GM23248 (cell line): ENCODE data around the gene TMEM117. TPM values are rescaled to one million over a fixed set of nuclear protein-coding genes. Genes with fewer than 3 reads are reported as not detected.
A peak's percentile ranks its signal among the peaks of the same experiment; 100 is the strongest.

Source experiments
- DNase-seq: peaks from one replicate; pipeline ENCODE4 v3.0.0-alpha.2; 2015
- H2AFZ ChIP-seq: fragments of 200-600 bp; sonication (generic); 2 replicates; pipeline ENCODE4 v1.6.1; 2016; ENCODE audit warnings: antibody characterized with exemption
- H3F3A ChIP-seq: fragments of 200-600 bp; sonication (generic); 2 replicates; pipeline ENCODE4 v1.6.1; 2016; ENCODE audit warnings: mild to moderate bottlenecking, antibody characterized with exemption, mixed run types; ENCODE audit not compliant: insufficient read depth
- H3K27ac ChIP-seq: fragments of 200-600 bp; sonication (generic); 2 replicates; pipeline ENCODE4 v1.5.1; 2016; ENCODE audit warnings: mild to moderate bottlenecking
- H3K27me3 ChIP-seq: fragments of 200-600 bp; sonication (generic); replicated peaks from 2 replicates; pipeline ENCODE4 v1.6.1; 2016; ENCODE audit warnings: mild to moderate bottlenecking; ENCODE audit not compliant: insufficient read depth
- H3K36me3 ChIP-seq: fragments of 200-600 bp; sonication (generic); 2 replicates; pipeline ENCODE4 v1.6.1; 2016; ENCODE audit warnings: low read depth, mild to moderate bottlenecking
- H3K4me1 ChIP-seq: fragments of 200-600 bp; sonication (generic); 2 replicates; pipeline ENCODE4 v1.6.1; 2016; ENCODE audit warnings: mild to moderate bottlenecking; ENCODE audit not compliant: insufficient read depth
- H3K4me2 ChIP-seq: fragments of 200-600 bp; sonication (generic); one replicate; pipeline ENCODE4 v1.6.1; 2016; ENCODE audit warnings: mild to moderate bottlenecking; ENCODE audit not compliant: unreplicated experiment
- H3K4me3 ChIP-seq: fragments of 200-600 bp; sonication (generic); 2 replicates; pipeline ENCODE4 v1.5.1; 2016; ENCODE audit warnings: mild to moderate bottlenecking
- H3K79me2 ChIP-seq: fragments of 200-600 bp; sonication (generic); 2 replicates; pipeline ENCODE4 v1.6.1; 2016; ENCODE audit warnings: mild to moderate bottlenecking; ENCODE audit not compliant: insufficient read depth
- H3K9ac ChIP-seq: fragments of 200-600 bp; sonication (generic); 2 replicates; pipeline ENCODE4 v1.6.1; 2016; ENCODE audit warnings: mild to moderate bottlenecking
- H3K9me2 ChIP-seq: fragments of 200-600 bp; sonication (generic); 2 replicates; pipeline ENCODE4 v1.6.1; 2016; ENCODE audit warnings: mixed run types, mild to moderate bottlenecking, moderate library complexity; ENCODE audit not compliant: insufficient read depth
- H3K9me3 ChIP-seq: fragments of 200-600 bp; sonication (generic); one replicate; pipeline ENCODE4 v1.6.1; 2017; ENCODE audit warnings: low read depth
- H4K20me1 ChIP-seq: fragments of 200-600 bp; sonication (generic); 2 replicates; pipeline ENCODE4 v1.6.0; 2016; ENCODE audit not compliant: insufficient read depth
- EZH2 ChIP-seq: fragments of 200-600 bp; sonication (generic); IDR thresholded peaks from 2 replicates; pipeline ENCODE4 v1.6.1; 2018; ENCODE audit warnings: antibody characterized with exemption, mild to moderate bottlenecking; ENCODE audit not compliant: insufficient read depth, poor library complexity, severe bottlenecking
- EZH2phosphoT487 ChIP-seq: fragments of 200-600 bp; sonication (generic); IDR thresholded peaks from 2 replicates; pipeline ENCODE4 v1.6.1; 2018; ENCODE audit warnings: antibody characterized with exemption, moderate library complexity, mild to moderate bottlenecking, low read depth; ENCODE audit not compliant: insufficient read depth
- WGBS, 2 experiments: methylation state at CpG; one replicate each; pipeline ENCODE4 v1.1.6; 2015 to 2017; ENCODE audit warnings: low lambda C conversion rate in 2 of 2, low coverage in 1 of 2; ENCODE audit errors: missing lambda C conversion rate in 2 of 2; 5-methylcytosine and 5-hydroxymethylcytosine counted together
- in situ Hi-C: fragments of 300-500 bp; cut with MboI; formaldehyde crosslinking; loops from 2 replicates; pipeline ENCODE4 v1.15.0; 2020
- polyA plus RNA-seq: library from polyadenylated mRNA; unstranded; fragments of >200 nt; fragmentation: Nextera tagmentation; extraction: Ambion mirVana; gene quantifications from 2 replicates; pipeline ENCODE4 v1.2.1, GENCODE V29; 2016
- total RNA-seq: library from RNA; depleted of rRNA; stranded (reverse); fragments of >200 nt; shearing (Covaris generic); gene quantifications from 2 replicates; pipeline ENCODE4 v1.2.3, GENCODE V29; 2014

The TMEM117 gene
- total and polyA plus RNA-seq, 2 experiments from 2014 or later, result 12.1 to 19.1 TPM

- TF ChIP-seq EZH2phosphoT487 (no peak), EZH2 (no peak)
- no peaks in the 10 kb centered on the region for H3K9me3 ChIP-seq
- in situ Hi-C loops, result no loop called here
- WGBS, 2 experiments, result 96 to 97% methylated on average over 4 of the region's 4 CpGs
- H3K9me2 ChIP-seq, result no peaks in the 10 kb centered on the region
- H3K79me2 ChIP-seq, result peaks cover 3% of the 10 kb centered on the region; the same call in 1 of the 2 replicates
- no peaks in the 10 kb centered on the region for H4K20me1 ChIP-seq
- H3K9ac ChIP-seq, result no peak overlapping the region
- DNase-seq, result no peak
- no peak overlapping the region for H3K4me2 ChIP-seq
- H3K27ac ChIP-seq, result no peak overlapping the region
- H3K27me3 ChIP-seq, result no peaks in the 10 kb centered on the region
- H2AFZ ChIP-seq, result no peak overlapping the region
- peaks cover 14% of the 10 kb centered on the region for H3K4me1 ChIP-seq
- no peak overlapping the region for H3K4me3 ChIP-seq
- peaks cover 5% of the 10 kb centered on the region; the same call in 1 of the 2 replicates for H3F3A ChIP-seq
- H3K36me3 ChIP-seq, result no peaks in the 10 kb centered on the region
Measured at GRCh38 chr12:43848226-43848507, 12.3 kb downstream of the TMEM117 start.

DNA sequence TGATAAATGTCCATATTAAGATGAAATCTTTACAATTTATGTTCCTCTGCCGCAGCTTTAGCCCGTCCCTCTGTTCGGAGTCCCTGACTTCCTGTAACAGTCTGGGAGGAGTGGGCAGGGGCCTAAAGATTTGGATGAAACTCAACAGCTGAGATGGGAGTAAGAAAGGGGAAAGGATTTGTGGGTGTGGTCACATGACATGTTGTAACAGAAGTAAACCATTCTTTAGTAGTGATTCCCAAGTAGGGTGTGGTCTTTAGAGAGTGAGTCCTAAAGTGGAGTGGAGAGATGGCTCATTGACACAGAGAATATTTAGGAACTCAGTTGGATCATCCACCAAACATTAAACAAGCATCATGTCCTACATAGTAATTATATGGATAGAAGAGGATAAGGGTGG, 12.9 kb downstream of the TMEM117 start:
- TF ChIP-seq EZH2, result no peak
- no peak for TF ChIP-seq EZH2phosphoT487
- Histone ChIP-seq H3F3A (peaks cover 5% of the 10 kb centered on the region; the same call in 1 of the 2 replicates), H4K20me1 (no peaks in the 10 kb centered on the region), H3K9me3 (no peaks in the 10 kb centered on the region), H3K4me2 (no peak overlapping the region), H3K27me3 (no peaks in the 10 kb centered on the region), H3K79me2 (no peaks in the 10 kb centered on the region), H3K9me2 (no peaks in the 10 kb centered on the region), H2AFZ (no peak overlapping the region), H3K9ac (no peak overlapping the region), H3K27ac (no peak overlapping the region), H3K4me1 (peaks cover 14% of the 10 kb centered on the region), H3K4me3 (no peak overlapping the region), H3K36me3 (no peaks in the 10 kb centered on the region)
- DNase-seq, result peak; percentile 31
- in situ Hi-C loops, result no loop called here
- WGBS, 2 experiments, result 97 to 98% methylated on average over 3 of the region's 3 CpGs

DNA sequence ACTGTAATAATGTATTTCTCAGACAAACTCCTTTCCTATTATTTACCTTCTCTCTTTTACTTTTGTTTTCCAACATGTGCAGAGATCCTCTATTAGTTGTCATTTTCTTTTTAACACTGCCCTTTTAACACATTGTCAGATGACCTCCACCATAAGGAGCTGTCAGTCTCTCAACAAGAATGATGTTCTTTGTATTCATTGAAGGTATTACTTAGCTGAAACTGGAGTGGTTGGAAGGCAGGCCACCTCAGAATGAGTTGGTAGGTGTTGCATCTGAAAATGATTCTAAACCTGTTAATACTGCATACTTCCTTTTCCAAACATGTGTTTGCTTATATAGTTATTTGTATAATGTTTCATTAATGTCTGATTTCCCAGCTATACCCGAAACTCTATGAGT, 16.9 kb downstream of the TMEM117 start:
- in situ Hi-C loops, result no loop called here
- Histone ChIP-seq H3K27me3 (no peaks in the 10 kb centered on the region), H3K36me3 (no peaks in the 10 kb centered on the region), H4K20me1 (no peaks in the 10 kb centered on the region), H3K4me3 (no peak overlapping the region), H3K27ac (no peak overlapping the region), H3K9me3 (no peaks in the 10 kb centered on the region), H3K9me2 (no peaks in the 10 kb centered on the region), H3K79me2 (no peaks in the 10 kb centered on the region), H3K4me2 (no peak overlapping the region), H3K4me1 (peaks cover 7% of the 10 kb centered on the region; the same call in 1 of the 2 replicates), H2AFZ (no peak overlapping the region), H3F3A (no peaks in the 10 kb centered on the region), H3K9ac (no peak overlapping the region)
- WGBS, 2 experiments, result 85 to 91% methylated on average over 1 of the region's 1 CpG
- DNase-seq, result no peak
- no peak for TF ChIP-seq EZH2phosphoT487
- TF ChIP-seq EZH2, result no peak

GRCh38 chr12:43856972-43857371, 21.1 kb downstream of the TMEM117 start:
- Histone ChIP-seq H3K36me3 (no peaks in the 10 kb centered on the region), H3K4me2 (no peak overlapping the region), H3K79me2 (no peaks in the 10 kb centered on the region), H2AFZ (no peak overlapping the region), H3K4me3 (no peak overlapping the region), H4K20me1 (no peaks in the 10 kb centered on the region), H3K27me3 (no peaks in the 10 kb centered on the region), H3K9ac (no peak overlapping the region), H3F3A (no peaks in the 10 kb centered on the region), H3K4me1 (no peaks in the 10 kb centered on the region), H3K9me3 (no peaks in the 10 kb centered on the region), H3K9me2 (no peaks in the 10 kb centered on the region), H3K27ac (no peak overlapping the region)
- DNase-seq, result no peak
- TF ChIP-seq EZH2phosphoT487 (no peak), EZH2 (no peak)
- in situ Hi-C loops, result no loop called here
- 85 to 86% methylated on average over 2 of the region's 2 CpGs for WGBS, 2 experiments

DNA sequence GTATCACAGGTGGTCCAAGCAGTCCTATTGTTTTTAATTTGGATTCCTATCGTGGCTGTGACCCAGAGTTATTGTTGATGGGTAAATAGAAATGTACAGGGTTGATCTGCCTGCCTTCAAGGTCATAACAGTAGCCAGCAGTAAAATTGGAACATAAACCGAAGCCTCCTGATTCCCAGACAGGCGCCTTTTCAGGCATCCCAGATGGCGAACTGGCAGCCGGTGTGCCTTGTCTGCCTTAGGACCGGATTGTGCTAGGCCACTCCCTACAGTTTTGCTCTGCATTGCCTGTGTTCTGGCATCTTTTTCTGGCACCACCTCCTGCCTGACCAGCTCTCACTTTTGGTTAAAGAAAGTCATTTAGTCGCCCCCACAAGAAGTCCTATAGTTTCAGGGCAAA, 22.2 kb downstream of the TMEM117 start:
- 65 to 71% methylated on average over 7 of the region's 7 CpGs for WGBS, 2 experiments
- no peaks in the 10 kb centered on the region for H3K36me3 ChIP-seq

More for the DNA sequence above, 22.2 kb downstream of the TMEM117 start:
- Histone ChIP-seq H3K4me1 (no peaks in the 10 kb centered on the region), H4K20me1 (no peaks in the 10 kb centered on the region), H3K27ac (no peak overlapping the region), H3K9ac (no peak overlapping the region), H3K4me3 (no peak overlapping the region), H3K27me3 (no peaks in the 10 kb centered on the region), H3F3A (no peaks in the 10 kb centered on the region), H3K79me2 (no peaks in the 10 kb centered on the region), H3K9me2 (no peaks in the 10 kb centered on the region), H3K4me2 (no peak overlapping the region), H3K9me3 (no peaks in the 10 kb centered on the region), H2AFZ (no peak overlapping the region)
- TF ChIP-seq EZH2 (no peak), EZH2phosphoT487 (no peak)
- DNase-seq, result no peak
- in situ Hi-C loops, result no loop called here
